GM13977 (cell line): ENCODE measurements around the gene PLAAT2.
"Not testable (repeated sequence)": the region's sequence is repeated elsewhere in the genome, so short reads cannot be mapped to it uniquely, and the experiment has no call there.

Source experiments
- DNase-seq: peaks from one replicate; pipeline ENCODE4 v3.0.0; 2012; ENCODE audit warnings: low spot score
- CTCF ChIP-seq: IDR thresholded peaks from 2 replicates; pipeline ENCODE4 v1.5.1; 2012; ENCODE audit warnings: mild to moderate bottlenecking, control low read depth; ENCODE audit not compliant: insufficient read depth; ENCODE audit errors: extremely low read depth, missing control alignments
- in situ Hi-C: fragments of 300-500 bp; cut with MboI; formaldehyde crosslinking; loops from one replicate; pipeline ENCODE4 v1.12.0; 2022; ENCODE audit warnings: low sequenced_read_pairs, low pct_unique_long_range_greater_than_20kb, mixed read lengths, inconsistent platforms; ENCODE audit not compliant: unreplicated experiment

The PLAAT2 gene

GRCh38 chr11:63554877-63555223 lies 8.3 kb downstream of the PLAAT2 start:
- TF ChIP-seq CTCF = no peak
- in situ Hi-C loops = no loop called here
- DNase-seq = no peak

- in situ Hi-C loops = no loop called here
- TF ChIP-seq CTCF = no peak
- DNase-seq = peak; percentile 74
These were observed 9.4 kb downstream of the PLAAT2 start for GRCh38 chr11:63553759-63554158.

- no peak for DNase-seq
- in situ Hi-C loops = no loop called here
- TF ChIP-seq CTCF = no peak
These were observed 10.3 kb downstream of the PLAAT2 start for GRCh38 chr11:63552921-63553320.

GRCh38 chr11:63551889-63552266 lies 11.3 kb downstream of the PLAAT2 start:
- in situ Hi-C loops = no loop called here
- no peak for DNase-seq
- no peak for TF ChIP-seq CTCF

- in situ Hi-C loops = no loop called here
- TF ChIP-seq CTCF = no peak
These were observed 11.9 kb downstream of the PLAAT2 start for GRCh38 chr11:63551091-63551888.

GRCh38 chr11:63550156-63550700 lies 13.0 kb downstream of the PLAAT2 start:
- DNase-seq, in situ Hi-C loops: not testable (repeated sequence)

More at GRCh38 chr11:63551091-63551888, 11.9 kb downstream of the PLAAT2 start:
- no peak for DNase-seq

GRCh38 chr11:63549411-63549810 lies 13.8 kb downstream of the PLAAT2 start:
- no peak for DNase-seq
- no peak for TF ChIP-seq CTCF
- in situ Hi-C loops = no loop called here
